Pulmonary artery endothelial cell (primary cell): Measurements from ENCODE around the gene COQ2. TPM values are rescaled to one million over a fixed set of nuclear protein-coding genes. Genes with fewer than 3 reads are reported as not detected.
"Not testable (repeated sequence)": the region's sequence is repeated elsewhere in the genome, so short reads cannot be mapped to it uniquely, and the experiment has no call there.

Experiments
- DNase-seq: peaks from one replicate; pipeline ENCODE4 v3.0.0-alpha.2; 2011; ENCODE audit warnings: low read depth, low spot score
- total RNA-seq: library from RNA; depleted of rRNA; stranded (reverse); fragments of >200 nt; gene quantifications from 2 replicates; pipeline ENCODE4 v1.2.3, GENCODE V29; 2014

COQ2 gene, protein sequence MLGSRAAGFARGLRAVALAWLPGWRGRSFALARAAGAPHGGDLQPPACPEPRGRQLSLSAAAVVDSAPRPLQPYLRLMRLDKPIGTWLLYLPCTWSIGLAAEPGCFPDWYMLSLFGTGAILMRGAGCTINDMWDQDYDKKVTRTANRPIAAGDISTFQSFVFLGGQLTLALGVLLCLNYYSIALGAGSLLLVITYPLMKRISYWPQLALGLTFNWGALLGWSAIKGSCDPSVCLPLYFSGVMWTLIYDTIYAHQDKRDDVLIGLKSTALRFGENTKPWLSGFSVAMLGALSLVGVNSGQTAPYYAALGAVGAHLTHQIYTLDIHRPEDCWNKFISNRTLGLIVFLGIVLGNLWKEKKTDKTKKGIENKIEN
- total RNA-seq: 18.6 and 29.8 TPM in 2 replicates

DNA sequence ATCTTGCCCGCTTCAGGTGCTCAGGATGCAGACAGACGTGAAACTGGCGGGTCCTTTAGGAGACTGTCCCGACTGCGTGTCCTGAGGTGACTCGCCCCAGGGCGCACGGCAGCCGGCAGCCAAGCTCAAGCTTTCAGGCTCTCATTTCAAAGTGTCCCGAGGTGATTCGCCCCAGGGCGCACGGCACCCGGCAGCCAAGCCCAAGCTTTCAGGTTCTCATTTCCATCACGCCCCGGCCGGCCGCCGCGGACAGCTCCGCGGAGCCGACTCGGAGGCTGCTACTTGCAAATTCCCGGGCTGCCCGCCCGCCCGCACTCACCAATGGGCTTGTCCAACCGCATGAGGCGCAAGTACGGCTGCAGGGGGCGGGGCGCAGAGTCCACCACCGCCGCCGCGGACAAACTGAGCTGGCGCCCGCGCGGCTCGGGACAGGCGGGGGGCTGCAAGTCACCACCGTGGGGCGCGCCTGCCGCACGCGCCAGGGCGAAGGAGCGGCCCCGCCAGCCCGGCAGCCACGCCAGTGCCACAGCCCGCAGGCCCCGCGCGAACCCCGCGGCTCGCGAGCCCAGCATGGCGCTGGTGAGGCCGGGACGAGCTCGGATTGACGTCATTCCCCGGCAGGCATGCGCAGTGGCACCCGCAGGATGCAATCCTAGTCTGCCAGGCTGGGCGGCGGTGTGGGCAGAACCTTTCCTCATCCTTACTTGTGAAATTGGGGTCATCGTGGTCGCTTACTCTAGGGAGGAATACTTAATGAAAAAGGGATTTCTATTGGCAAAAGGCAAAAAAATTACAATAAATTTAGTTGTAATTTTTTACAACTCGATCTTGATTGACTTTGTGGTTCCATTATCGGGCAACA, at the start of gene COQ2:
Gene COQ2 (minus strand): TSS at position 606 of the 862 bp plus-strand sequence. CDS start 34 bp downstream, at position 572.
- DNase-seq: peak; percentile 78

DNA sequence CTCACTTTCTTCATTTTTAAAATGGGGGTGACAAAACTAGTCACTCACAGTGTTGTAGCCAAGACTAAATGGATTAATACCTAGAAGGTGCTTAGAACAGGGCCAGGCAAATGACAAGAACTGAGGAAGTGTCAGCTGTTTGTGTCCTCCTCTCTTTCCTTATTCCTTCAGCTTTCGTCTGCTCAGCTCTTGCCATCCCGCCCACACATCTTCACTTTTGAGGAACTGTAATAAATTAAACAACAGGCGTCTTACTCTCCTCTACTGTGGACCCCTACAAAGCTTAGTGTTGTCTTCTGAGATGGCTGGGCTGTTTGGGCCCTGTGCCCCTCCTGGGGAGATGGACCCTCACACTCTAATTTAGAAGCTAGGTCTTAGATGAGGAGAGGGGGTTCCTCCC, 47.4 kb upstream of the COQ2 start:
- DNase-seq: no peak

DNA sequence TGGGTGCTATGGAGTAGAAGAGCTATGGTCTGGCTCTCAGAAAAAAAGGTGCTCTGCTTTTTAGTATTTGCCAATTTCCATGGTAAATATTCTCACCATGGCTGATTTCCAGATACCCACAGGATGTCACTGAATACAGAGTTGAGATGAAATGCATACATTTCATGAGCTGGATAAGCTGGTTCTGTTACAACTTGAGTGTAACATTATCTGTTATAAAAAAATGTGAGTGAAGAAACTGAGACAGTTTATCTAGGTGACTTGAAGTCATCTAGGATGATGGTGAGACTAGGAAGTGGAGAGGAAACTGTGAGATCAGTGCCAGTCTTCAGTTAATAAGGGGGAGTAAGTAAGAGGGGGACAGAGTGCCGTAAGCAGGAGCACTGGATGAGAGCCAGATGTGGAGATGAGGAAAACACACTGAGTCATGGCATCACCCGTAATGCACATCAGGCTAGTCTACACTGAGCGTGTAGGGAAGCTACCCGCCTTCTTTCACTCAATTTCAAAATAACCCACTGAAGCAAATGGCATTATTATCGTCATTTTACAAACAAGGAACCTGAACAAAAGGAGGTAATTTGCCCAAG, 45.0 kb upstream of the COQ2 start:
- peak; percentile 39 for DNase-seq

DNA sequence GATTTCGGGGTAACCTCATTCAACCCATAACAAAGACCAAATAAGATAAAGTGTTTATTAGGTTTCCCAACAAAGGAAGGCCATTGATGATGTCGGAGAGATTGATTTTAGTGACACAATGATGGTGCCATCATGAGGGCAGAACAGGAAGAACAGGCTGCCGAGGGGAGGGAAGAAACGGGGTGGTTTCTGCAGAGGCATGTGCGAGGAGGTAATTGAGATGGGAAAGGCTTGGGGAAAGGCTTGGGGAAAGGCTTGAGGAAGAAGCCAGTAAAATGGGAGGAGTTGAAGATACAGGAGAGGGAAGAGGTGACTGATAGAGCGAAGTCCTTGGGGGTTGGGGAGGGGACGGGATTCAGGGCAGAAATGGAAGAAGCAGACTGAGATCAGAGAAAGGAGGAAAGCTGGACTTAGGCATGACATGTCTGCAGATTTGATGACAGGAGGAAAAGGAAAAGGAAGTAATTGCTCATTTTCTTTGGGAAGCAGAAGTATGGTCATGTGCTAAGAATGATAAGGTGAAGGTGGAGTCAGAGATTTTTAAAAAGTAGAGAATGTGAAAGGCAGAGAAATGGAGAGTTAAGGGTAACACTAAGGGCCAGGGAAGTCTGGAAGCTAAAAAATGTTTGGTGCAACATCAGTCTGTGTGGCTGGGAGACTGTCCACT, 44.1 kb upstream of the COQ2 start:
- DNase-seq: no peak

DNA sequence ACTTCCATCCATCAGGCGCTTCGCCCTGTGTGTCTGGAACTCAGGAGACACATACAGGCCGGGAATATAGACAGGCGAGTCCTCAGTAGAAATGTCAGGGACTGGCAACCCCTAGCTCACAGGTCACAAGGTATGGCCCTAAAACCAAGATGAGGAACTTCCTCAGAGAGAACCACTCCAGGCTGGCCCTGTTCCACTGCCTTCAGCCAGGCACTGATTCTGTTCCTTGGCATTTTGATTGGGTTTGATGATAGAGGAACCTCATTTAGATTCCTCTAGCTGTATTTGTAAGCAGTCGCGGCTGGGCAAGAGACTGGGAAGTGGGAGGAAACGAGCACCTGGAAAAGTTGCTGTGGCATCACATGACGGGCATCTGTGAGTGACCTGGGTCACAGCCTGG, 41.9 kb upstream of the COQ2 start:
- DNase-seq: no peak

DNA sequence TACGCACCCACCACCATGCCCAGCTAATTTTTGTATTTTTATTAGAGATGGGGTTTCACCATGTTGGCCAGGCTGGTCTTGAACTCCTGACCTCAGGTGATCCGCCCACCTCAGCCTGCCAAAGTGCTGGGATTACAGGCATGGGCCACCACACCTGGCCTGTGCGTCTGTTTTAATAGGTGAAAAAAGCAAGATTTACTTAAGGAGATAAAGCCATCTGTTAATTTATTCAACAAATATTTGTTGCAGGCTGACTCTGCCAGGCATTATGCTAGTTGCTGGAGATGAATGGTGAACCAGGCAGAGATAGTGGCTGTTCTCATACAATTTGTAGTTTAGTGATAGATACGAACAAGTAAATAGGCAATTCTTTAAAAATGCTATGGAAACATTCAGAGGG, 40.7 kb upstream of the COQ2 start:
- not testable (repeated sequence) for DNase-seq

DNA sequence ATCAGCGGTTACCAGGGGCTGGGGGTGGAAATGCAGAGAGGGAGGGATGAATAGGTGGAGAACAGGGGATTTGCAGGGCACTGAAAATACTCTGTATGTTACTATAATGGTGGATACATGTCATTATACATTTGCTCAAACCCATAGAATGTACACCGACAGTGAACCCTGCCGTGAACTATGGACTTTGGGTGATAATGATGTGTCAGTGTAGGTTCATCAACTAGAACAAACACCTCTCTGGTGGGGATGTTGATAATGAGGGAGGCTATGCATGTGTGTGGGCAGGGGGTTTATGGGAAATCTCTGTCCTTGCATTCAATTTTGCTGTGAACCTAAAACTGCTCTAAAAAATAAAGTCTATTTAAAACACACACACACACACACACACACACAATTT, 38.5 kb upstream of the COQ2 start:
- DNase-seq: no peak

DNA sequence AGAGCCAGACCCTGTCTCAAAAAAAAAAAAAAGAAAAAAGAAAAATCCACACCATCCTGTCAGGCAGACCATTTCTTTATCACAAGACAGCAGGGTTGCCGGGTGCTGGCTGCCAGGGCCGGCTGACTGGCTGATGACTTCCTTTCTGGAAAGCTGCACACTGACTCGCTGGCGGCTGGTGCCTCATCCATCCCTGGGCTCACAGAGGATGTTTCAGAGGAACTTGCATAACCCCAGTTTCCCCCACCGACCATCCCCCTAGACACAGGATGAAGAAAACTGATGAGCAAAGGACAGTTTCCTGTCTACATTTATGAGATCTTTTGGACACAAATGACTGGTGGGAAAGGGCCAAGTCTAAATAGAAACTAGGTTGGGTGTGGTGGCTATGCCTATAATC, 36.0 kb upstream of the COQ2 start:
- peak; percentile 78 for DNase-seq

DNA sequence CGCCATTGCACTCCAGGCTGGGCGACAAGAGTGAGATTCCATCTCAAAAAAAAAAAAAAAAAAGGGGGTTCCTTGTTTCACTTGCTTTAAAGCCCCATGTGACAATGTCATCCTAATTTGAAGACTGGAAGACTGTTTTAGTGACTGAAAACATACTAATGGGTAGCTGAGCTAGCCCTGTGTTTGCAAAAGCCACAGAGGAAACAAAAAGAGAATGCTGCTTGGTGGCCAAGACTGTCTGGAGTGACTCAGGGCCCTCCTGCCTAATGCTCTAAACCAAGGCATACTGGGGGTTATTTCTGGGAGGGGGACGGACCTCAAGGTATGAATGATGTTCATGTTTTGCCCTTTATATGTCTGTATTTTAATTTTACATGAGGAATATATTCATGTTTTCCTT, 34.1 kb upstream of the COQ2 start:
- DNase-seq: no peak

DNA sequence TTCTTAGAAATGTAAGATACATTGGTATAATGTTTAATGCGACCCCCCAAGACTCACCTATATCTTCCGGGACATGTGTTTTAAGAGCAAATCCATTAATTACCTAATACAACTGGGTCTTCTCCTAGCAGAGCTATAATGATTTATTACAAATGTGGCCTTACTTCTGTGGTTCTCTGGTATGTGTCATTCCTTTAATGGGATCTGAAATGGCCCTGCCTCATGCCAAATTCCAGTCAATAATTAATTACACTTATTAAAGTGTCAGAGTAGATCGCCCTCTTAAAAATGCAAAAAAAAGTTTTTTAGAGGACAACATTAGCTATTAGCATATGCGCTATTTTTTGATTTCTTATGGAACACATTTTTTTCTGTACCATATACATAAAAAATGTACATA, 33.1 kb upstream of the COQ2 start:
- no peak for DNase-seq

DNA sequence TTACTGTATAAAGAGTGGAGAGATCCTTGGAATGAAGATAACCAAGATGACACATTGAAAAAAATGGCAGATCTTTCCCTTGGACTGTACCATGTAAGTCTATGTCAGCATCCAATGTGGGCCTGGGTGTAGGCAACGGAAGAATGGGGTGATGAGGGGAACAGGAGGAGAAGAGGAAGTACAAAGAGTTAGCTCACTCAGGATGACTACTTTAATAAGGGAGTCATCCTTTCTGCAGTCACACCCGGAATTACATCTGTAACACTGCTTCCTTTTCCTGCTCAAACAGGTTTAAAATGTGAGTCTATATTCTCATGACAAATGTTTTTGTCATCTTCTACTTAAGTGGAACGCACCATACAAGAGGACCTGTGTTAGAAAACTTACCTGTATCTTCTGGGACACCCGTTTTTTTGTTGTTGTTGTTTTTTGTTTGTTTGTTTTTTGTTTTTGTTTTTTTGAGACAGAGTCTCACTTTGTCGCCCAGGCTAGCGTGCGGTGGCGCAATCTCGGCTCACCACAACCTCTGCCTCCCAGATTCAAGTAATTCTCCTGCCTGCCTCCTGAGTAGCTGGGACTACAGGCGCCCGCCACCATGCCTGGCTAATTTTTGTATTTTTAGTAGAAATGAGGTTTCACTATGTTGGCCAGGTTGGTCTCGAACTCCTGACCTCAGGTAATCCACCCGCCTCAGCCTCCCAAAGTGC, 32.0 kb upstream of the COQ2 start:
- DNase-seq: no peak

DNA sequence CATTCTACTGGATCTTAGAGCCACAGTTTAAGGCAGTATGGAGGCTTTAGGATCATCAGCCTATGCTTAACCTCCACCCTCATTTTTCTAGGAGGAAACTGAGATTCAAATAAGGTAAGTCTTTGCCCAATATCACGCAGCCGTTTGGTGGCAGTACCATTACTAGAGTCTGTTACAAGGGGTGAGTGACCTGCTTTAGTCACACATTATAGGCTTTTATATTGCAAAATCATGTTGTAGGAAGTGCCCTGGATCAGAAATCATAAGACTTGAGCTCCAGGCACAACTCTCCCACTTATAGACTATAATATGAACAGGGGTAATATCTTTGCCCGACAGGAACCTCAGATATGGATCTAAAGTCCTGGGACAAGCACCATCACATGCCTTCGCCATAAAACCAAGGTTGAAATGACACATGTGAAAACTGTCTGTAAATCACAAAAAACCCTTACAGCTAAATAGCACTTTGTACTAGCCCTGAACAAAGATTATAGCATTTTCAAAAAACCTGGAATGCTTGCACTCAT, 30.8 kb upstream of the COQ2 start:
- no peak for DNase-seq

DNA sequence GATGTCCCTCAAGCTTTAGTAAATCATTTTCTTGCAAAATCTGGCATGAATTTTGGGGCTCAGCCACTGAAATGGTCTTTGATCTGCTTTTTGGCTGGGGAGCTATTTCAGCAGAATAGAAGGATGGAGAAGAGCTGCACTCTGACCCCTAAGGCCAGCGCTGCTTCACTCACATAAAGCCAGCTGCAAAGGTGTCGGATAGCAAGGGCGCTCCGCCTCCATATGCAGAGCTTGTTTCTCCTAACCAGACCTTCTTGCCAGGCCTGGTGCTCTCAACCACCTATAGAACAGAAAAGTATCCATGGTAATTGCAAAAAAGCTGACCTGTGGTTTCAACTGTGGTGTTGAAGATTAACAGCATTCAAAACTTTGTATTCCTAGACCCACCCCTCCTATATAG, 24.1 kb upstream of the COQ2 start:
- DNase-seq: no peak

DNA sequence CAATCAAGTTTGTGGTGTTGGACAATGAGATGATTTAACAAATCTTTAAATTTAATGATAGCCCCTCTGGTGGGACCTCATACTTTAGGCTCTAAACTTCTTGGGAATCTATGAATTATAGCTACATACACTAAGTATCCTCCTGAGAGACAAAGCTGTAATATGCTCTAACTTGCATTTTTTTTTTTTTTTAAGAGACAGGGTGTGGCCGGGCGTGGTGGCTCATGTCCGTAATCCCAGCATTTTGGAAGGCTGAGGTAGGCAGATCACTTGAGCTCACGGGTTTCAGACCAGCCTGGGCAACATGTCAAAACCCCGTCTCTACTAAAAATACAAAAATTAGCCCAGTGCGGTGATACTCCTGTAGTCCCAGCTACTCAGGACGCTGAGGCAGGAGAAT, 23.3 kb upstream of the COQ2 start:
- DNase-seq: no peak

DNA sequence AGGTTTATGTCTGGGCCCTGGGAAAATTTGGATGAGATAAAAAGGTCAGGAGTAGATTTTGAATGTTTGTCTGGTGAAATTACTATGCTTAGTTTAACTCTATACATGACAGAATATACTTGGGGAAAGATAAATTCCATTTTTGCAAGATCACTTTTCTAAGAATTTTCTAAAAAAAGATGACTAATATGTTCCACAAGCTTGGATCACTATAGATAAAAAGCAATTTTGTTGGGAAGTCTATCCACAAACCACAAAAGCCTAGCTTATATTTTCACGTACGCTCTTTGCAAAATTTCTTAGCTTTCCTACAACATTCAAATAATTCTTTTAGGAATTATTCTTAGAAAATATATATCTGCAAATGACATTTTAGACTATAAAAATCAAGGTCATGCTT, 20.6 kb upstream of the COQ2 start:
- no peak for DNase-seq

DNA sequence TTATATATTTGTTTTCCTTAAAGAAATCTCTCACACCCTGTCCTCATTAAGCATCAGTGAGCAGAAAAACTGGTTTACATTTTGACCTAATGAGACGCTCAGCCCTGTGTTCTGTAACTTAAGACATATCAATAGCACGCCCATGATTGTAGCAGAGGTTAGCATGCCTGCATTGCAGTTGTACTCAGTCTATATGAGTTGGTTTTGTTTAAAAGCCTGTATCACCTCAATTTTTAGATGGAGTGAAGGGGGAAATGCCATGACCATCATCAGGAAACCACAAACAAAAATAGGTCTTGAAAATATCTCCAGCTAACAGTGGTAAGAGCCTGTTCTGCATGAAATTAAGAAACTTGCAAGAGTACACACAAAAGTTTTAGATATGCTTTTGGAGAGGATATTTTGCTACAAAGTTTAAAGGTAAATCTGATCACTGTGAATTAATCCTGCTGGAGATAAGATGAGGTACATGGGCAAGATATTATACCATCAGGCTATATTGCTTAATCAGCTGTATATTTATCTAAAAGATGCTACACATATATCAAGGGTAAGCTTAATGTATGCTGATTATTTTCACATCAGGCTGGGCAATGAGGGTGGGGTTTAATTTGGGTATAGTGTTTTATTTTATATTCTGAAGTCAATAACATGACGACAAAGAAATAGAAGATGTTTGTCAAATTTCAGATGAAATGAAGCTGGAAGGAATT, 13.1 kb upstream of the COQ2 start:
- DNase-seq: no peak

DNA sequence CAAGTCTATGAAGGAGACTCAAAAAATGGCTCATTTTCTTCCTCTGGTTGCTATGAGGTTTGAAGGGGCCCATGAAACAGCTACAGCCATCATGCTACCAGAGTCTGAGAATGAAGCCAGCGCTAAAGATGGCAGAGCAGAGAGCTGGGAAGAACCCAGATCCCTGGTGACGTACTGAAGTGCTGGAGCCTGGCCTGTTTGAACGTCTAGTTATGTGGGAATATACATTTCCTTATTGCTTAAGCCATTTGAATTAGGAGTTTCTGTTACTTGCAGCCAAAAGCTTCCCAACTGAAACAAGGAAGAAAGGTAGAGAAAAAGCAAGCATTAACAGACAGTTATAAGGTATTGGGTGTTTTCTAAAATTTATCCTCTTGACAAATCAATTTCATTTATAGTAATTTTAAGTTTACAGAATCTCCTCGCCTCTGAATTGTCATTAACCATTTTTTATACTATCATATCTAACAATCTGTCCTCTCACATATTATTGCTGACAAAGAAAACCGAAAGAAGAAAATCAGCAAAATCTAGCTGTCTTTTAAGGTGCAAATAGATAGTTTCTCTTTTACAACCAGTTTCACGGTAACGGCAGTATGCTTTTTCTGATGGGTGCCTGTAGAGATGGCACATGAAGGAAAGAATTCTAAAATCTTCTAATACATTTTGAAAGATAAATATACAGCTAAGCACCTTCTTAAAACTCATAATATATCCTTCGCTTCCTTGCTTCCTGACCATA, 8.9 kb upstream of the COQ2 start:
- no peak for DNase-seq

DNA sequence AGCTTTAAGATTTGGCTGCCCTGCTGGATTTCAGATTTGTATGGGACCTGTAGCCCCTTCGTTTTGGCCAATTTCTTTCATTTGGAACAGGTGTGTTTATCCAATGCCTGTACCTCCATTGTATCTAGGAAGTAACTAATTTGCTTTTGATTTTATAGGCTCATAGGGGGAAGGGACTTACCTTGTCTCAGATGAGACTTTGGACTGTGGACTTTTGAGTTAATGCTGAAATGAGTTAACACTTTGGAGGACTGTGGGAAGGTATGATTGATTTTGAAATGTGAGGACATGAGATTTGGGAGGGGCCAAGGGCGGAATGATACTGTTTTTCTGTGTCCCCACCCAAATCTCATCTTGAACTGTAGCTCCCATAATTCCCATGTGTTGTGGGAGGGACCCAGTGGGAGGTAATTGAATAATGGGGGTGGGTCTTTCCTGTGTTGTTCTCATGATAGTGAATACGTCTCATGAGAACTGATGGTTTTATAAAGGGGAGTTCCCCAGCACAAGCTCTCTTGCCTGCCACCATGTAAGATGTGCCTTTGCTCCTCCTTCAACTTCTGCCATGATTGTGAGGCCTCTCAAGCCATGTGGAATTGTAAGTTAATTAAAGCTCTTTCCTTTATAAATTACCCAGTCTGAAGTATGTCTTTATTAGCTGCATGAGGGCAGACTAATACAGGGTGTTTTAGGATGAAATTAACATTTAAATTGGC, 5.6 kb upstream of the COQ2 start:
- DNase-seq: not testable (repeated sequence)

DNA sequence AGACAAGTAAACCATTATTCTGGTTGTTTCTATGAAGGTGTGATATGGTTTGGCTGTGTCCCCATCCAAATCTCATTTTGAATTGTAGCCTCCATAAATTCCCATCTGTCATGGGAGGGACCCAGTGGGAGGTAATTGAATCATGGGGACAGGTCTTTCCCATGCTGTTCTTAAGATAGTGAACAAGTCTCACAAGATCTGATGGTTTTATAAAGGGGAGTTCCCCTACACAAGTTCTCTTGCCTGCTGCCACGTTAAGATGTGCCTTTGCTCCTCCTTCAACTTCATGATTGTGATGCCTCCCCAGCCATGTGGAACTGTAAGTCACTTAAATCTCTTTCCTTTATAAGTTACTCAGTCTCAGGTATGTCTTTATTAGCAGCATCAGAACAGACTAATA, 3.8 kb upstream of the COQ2 start:
- not testable (repeated sequence) for DNase-seq
